ENCODE results near the gene INTU.

DNA sequence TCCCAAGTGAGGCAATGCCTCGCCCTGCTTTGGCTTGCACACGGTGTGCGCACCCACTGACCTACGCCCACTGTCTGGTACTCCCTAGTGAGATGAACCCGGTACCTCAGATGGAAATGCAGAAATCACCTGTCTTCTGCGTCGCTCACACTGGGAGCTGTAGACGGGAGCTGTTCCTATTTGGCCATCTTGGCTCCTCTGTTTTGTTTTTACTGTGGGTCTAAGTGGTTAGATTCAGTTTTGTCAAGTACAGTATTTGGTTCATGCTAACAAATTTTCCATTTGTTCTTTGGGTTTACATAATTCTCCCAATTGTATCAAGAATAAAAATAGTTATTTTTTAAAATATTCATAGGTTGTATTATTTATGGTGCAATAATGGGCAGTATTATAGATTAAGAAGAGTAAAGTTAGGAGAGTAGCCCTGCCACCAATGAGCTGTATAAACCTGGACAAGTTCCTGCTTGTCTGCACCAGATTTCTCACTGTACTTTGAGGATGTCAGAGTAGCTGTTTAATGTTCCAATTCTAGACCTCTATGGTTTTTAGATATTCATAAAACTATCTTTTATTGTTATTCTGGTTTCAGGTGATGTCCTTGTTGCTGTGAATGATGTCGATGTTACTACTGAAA is 23.4 kb downstream of the INTU start:
- TF ChIP-seq, protein P1, sequence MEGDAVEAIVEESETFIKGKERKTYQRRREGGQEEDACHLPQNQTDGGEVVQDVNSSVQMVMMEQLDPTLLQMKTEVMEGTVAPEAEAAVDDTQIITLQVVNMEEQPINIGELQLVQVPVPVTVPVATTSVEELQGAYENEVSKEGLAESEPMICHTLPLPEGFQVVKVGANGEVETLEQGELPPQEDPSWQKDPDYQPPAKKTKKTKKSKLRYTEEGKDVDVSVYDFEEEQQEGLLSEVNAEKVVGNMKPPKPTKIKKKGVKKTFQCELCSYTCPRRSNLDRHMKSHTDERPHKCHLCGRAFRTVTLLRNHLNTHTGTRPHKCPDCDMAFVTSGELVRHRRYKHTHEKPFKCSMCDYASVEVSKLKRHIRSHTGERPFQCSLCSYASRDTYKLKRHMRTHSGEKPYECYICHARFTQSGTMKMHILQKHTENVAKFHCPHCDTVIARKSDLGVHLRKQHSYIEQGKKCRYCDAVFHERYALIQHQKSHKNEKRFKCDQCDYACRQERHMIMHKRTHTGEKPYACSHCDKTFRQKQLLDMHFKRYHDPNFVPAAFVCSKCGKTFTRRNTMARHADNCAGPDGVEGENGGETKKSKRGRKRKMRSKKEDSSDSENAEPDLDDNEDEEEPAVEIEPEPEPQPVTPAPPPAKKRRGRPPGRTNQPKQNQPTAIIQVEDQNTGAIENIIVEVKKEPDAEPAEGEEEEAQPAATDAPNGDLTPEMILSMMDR (IDR thresholded peaks at IDR 0.05) = no peak
- no peak for TF ChIP-seq POLR2A (IDR thresholded peaks at IDR 0.05)
- TF ChIP-seq POLR2AphosphoS5 (IDR thresholded peaks at IDR 0.05) = no peak

Data from breast epithelium (tissue), 3 donors.